Measurements from ENCODE around the gene DOHH. TPM values are rescaled to one million over a fixed set of nuclear protein-coding genes. Genes with fewer than 3 reads are reported as not detected.

DOHH gene
- total RNA-seq, 1 donor from 2014 or later = 19.4 TPM

DNA sequence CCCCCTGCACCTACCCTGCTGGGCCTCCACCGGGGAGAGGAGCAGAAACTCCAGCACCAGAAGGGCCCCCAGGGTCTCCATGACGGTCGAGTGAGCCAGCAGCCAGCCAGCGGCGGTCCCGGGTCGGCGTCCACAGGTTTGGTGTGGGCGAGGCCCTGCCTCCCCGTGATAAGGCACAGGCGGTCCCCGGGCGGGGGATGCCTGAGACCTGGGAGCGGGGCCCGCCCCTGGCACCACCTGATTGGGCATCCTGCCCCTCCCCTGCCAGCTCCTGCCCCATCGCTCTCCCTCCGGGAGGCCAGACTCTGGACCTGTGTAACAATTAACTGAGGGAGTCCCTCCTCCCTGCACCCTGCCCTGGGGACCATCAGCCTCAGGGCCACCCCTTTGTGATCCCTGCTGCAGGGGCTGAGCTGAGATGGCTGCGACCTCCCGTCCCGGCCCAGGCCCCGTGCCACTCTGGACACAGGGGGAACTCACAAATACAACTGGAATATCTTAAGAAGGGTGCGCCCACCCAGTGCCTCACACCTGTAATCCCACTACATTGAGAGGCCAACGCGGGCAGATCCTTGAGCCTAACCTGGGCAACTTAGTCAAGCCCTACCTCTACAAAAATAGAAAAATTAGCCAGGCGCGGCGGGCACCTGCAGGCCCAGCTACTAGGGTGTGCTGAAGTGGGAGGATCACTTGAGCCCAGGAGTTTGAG is 19.9 kb downstream of the DOHH start, which contains the start of gene SMIM24:
SMIM24 (minus strand) TSS at position 143 of the 709 bp plus-strand sequence; CDS start at position 81, 62 bp downstream.
- intact Hi-C loops (cut with micrococcal nuclease) = loop anchor here (10.0 kb wide), 1 partner anchor 836 kb away; no protein-coding TSS in a partner anchor

DNA sequence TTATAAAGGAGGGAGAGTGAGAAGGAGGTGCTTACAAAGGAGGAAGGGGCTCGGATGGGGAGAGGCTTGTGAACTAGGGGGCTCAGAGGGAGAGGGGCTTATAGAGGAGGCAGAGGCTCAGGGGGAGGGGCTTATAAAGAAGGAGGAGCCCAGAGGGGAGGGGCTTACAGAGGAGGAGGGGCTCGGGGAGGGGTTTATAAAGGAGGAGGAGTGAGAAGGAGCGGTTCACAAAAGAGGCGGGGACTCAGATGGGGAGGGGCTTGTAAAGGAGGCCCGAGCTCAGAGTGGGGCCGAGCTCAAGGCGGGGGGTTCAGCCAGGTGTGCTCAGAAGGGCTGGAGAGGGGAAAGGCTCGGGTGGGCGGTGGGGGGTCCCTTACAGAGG is 20.6 kb downstream of the DOHH start:
- intact Hi-C loops (cut with micrococcal nuclease) = loop anchor here (1.0 to 10.0 kb wide), 9 partner anchors 14 to 835 kb away; partner anchors contain the start of genes FZR1 and HMG20B

DNA sequence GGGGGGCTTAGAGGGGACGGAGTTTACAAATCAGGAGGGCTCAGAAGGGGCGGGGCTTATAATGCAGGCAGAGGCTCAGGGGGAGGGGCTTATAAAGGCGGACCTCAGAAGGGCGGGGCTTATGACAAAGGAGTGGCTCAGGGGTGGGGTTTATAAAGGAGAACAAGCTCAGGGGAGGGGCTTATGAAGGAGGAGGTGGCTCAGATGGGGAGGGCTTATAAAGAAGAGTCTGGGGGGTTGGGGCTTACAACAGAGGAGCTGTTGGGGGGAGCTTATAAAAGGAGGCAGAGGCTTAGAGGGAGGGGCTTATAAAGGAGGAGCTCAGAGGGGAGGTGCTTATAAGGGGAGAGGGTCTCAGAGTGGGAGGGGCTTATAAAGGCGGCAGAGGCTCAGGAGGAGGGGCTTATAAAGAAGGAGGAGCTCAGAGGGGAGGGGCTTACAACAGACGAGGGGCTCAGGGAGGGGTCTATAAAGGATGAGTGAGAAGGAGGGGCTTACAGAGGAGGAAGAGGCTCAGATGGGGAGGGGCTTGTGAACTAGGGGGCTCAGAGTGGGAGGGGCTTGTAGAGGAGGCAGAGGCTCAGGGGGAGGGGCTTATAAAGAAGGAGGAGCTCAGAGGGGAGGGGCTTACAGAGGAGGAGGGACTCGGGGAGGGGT is 21.2 kb downstream of the DOHH start:
- intact Hi-C loops (cut with micrococcal nuclease) = loop anchor here (1.0 to 5.0 kb wide), 8 partner anchors 15 to 203 kb away; partner anchors contain the start of genes FZR1 and HMG20B

DNA sequence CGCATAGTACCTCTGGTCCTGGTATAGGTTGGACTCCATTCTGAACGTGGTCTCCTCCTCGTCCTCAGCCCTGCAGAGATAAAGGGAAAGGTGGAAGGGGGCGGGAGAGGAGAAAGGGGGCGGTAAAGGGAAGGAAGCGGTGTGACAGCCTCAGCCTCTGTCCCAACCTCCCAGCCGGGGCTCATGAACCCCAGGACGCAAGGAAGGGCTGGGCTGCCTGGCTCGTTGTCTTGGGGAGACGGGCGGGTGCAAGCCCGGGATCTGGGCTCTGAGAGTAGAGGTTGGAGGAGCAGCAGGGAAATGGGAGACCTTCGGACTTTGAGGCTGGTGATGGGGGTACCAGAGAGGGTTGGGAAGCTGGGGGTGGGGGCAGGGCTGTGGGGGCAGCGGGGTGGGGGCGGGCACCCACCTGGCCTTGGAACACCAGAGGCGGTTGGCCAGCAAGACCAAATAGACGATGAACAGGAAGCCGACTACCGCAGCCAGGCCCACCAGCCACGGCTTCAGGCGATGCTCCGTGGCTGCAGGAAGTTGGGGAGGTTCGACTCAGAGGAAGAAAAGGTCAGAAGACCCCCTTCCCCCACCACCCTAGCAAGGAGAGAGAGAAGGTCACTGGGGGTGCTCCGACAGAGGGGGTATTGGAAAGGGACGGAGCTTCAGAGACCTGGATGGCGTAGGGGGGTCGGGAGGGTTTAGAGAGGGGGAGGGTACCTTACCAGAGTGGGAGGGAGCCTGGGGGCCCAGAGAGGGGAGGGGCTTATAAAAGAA is 21.9 kb downstream of the DOHH start:
- intact Hi-C loops (cut with micrococcal nuclease) = loop anchor here (1.0 to 5.0 kb wide), 8 partner anchors 16 to 202 kb away; partner anchors contain the start of genes FZR1 and HMG20B

DNA sequence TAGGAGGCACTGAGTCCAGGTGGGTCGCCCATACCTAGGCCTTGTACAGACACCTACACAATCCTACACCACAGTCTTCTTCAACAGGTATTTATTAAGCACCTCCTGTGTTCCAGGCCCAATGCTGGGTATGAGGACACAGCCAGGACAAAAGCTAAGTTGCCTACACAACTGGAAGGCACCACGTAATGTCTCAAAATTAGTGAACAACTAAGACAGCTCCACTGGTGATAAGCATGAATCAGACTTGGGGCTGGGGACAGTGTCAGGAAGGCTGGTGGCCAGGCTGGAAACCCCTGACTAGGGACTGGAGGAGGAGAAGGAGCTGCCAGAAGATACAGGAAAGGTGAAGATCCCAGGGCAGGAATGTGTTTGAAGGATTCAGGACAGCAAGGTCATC is 22.5 kb downstream of the DOHH start:
- intact Hi-C loops (cut with micrococcal nuclease) = loop anchor here (2.0 to 5.0 kb wide), 2 partner anchors 77 to 171 kb away; no protein-coding TSS in a partner anchor

DNA sequence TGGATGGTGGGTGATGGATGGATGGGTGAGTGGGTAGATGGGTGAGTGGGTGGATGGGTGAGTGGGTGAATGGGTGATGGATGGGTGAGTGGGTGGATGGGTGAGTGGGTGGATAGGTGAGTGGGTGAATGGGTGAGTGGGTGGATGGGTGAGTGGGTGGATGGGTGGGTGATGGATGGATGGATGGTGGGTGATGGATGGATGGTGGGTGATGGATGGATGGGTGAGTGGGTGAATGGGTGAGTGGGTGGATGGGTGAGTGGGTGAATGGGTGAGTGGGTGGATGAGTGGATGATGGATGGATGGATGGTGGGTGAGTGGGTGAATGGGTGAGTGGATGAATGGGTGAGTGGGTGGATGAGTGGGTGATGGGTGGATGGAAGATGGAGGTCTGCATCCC is 23.0 kb downstream of the DOHH start:
- intact Hi-C loops (cut with micrococcal nuclease) = loop anchor here (5.0 kb wide), 1 partner anchor 170 kb away; no protein-coding TSS in a partner anchor

DNA sequence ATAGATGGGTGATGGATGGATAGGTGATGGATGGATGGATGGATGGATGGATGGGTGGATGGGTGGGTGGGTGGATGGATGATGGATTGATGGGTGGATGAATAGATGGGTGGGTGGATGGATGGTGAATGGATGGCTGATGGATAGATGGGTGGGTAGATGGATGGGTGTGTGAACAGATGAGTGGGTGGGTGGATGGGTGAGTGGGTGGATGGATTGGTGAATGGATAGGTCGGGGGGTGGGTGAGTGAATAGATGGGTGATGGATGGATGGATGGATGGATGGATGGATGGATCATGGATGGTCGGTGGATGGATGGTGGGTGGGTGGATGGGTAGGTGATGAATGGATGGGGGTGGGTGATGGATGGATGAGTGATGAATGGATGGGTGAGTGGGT is 23.6 kb downstream of the DOHH start:
- intact Hi-C loops (cut with micrococcal nuclease) = loop anchor here (5.0 kb wide), 1 partner anchor 170 kb away; no protein-coding TSS in a partner anchor

DNA sequence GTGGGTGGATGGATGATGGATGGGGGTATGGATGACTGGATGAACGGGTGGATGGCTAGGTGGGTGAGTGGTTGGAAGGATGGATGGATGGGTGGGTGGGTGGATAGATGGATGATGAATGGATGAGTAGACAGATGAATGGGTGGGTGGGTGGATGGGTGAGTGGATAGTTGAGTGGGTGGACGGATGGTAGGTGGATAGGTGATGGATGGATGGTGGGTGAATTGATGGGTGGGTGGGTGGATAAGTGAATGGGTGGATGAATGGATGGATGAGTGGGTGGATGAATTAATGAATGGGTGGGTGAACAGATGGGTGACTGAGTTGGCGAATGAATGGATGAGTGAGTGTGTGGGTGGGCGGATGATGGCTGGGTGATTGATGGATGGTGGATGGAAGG is 25.0 kb downstream of the DOHH start:
- intact Hi-C loops (cut with micrococcal nuclease) = loop anchor here (5.0 kb wide), 1 partner anchor 168 kb away; no protein-coding TSS in a partner anchor

DNA sequence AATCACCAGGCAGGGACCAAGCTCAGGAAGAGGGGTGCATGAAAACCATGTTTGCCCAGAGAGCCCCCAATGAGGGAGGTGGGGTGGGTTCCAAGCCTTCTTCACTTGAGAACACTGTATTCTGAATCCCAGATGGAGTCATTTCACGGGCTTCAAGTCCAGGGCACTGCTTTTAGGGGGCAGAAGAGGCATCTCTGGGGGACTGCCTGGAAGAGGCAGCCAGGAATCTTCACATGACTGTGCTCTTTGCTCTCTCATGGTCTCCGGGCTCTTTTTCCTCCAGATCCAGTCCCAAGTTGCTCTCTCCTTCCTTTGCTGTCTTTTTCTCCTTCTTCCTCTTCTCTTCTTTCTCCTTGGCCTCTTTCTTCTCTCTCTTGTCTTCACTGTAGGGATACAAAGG is 25.9 kb downstream of the DOHH start:
- intact Hi-C loops (cut with micrococcal nuclease) = loop anchor here (5.0 kb wide), 1 partner anchor 167 kb away; no protein-coding TSS in a partner anchor

DNA sequence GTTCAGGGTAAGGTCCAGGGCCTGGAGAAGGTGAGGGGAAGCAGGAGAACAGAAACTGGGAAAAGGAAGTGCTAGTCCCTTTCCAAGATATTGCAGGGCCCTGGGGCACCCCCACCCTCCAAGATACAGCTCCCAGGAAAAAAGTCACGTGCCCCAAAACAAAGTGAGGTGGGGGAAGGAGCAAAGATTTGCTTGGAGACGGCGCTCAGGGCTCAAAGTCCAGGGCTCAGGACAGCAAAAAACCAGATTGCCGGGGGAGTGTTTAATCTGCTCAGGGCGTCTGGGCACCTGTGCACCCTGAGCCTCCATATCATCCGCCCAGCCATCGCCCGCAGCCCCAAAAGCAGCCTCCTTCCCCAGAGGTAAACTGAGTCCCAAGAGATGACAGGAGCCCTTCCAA is 26.5 kb downstream of the DOHH start:
- intact Hi-C loops (cut with micrococcal nuclease) = no loop called here

DNA sequence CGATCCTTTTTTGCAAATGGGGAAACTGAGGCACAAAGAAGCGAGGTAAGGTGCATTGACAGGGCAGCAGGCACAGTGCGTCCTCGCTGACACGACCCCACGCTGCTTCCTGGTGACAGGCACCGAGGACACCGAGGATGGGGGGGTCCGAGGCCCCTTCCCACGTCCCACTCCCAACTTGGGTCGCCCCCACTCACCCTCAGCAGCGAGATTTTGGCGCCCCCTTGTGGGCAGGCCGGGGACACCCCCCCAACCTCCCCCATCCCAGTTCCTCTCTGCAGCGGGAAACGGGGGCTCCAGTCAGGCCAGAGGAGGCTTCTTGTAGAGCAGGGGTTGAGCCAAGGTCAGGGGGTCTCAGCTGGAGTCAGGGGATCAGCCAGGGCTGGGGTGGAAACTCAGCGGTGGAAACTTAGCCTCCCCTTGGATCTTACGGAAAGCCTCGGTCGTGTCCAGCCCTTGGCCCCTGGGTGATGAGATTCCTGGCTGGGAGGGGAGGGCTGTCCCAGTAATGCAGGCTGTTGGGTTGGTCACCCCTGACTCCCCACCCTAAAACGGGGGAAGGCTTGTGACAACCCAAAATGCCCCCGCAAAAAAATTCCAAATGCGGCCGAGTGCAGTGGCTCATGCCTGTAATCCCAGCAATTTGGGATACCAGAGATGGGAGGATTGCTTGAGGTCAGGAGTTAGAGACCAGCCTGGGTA is 28.4 kb downstream of the DOHH start:
- intact Hi-C loops (cut with micrococcal nuclease) = no loop called here

DNA sequence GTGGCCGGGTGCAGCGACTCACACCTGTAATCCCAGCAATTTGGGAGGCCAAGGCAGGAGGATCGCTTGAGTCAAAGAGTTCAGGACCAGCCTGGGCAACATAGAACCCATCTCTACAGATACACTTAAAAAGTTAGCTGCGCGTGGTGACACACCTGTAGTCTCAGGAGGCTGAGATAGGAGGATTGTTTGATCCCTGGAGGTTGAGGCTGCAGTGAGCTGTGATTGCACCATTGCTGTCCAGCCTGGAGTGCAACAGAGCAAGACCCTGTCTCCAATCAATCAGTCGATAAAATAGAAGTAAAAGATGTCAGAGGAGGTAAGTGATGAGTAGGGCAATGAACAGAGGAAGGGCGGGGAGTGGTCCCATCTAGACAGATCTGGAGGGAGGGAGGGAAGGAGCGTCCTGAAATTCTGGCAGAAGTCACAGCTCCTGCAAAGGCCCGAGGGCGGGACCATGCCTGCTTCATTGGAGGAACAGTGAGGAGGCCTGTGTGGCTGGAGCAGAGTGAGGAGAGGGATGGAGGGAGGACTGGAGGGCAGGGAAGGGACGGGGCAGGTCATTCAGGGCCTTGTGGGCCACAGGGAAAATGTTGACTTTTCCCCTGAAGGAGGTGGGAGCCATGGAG is 29.9 kb downstream of the DOHH start:
- intact Hi-C loops (cut with micrococcal nuclease) = no loop called here

DNA sequence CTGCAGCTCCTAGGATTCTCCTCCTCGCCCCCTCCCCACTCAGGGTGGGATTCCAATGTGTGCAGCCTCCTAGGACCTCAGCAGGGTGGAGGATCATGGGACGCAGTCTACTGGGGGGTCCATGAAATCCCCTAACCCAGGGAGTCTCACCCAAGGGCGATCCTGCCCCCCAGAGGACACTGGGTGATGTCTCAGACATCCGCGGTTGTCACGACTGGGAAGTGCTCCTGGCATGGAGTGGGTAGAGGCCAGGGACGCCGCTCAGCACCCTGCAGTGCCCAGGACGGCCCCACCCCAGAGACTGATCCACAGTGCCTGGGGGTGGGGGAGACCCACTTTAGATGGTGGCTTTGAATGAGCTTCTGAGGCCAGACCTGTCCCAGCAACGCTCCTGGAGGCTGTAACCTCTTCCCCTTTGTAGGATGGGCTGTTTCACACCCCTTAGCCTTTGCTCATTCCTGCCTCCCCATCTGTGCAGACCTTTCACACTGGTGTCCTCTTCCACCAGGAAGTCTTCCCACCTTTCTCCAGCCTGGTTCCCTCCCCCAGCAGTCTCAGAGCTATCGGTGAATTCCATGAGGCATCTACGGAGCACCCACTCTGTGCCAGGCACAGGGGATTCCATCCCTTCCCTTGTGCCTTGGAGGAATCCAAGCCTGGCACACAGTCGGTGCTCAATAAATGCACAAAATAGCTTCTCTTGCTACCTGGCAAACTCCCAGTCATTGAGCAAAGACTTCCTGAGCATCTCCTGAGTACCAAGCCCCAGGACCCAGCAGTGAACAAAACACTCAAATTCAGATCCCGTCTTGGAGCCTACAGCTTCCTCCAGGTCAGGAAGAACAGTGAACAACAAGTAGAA is 30.6 kb downstream of the DOHH start:
- intact Hi-C loops (cut with micrococcal nuclease) = no loop called here

DNA sequence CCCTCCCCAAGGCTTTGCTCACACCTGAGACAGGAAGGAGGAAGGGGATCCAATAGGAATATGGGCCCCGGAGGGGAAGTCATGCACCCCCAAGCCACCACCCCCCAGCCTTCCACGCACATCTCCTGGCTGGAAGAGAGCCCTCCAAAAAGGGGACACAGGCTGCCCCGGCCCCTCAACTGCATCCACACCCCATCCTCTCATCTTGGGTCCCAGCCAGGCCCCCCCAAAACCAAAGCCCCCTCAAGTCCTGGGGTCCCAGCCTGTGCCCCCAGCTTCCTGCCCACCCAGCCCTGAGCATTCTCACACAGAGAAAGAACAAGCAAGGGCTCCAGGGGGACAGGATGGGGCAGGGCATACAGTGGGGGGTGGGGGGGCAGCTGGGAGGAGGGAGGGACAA is 32.3 kb downstream of the DOHH start:
- intact Hi-C loops (cut with micrococcal nuclease) = no loop called here

DNA sequence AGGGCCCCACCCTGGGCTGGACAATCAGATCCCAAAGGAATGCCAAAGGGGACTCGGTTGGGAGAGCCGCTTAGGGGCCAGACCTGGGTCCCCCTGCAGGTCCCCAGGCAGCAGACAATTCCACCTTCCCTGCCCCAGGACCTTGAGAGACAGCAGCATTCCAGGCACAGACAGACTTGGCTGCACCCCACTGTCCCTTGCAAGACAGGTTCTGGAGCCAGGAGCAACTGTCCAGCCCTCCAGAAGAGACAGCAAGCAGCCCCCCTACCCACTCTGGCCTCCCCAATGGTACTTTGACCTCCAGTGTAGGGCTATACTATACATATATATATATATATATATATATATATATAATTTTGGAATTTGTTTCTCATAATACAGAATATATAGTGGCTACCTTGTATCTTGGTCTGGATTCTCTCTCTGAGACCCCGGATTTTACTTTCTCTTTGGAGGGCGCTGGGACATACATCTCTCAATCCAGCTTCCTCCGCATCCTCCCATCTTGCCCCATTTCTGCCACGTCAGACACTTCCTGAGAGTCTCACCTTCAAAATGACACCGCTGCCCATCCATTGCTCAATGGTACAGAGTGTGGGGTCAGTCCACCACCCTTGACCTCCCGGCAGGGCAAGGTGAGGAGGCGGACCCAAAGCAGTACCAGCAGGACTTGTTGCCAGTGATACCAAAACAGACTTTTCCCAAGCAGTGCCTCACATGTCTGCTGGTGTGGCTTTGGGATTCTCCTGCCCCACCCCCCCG is 32.9 kb downstream of the DOHH start:
- intact Hi-C loops (cut with micrococcal nuclease) = no loop called here

DNA sequence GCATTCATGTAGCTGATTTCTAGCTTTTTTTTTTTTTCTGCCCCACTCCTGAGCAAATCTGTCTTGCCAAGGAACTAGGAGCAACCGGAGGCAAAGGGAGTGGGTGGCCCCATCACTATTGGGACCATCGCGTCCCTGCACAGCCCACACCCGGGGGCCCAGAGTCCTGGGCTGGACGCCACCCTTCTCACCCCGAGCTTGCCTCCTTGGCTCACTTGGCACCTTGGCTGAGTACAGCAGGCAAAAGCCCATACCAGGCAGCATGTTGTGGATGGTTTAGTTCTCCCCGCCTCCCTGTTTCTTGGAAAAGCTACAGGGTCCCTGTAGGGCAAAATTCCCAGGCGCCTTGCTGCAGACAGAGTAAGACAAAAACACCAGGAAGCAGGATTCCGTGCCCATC is 33.8 kb downstream of the DOHH start:
- intact Hi-C loops (cut with micrococcal nuclease) = no loop called here

DNA sequence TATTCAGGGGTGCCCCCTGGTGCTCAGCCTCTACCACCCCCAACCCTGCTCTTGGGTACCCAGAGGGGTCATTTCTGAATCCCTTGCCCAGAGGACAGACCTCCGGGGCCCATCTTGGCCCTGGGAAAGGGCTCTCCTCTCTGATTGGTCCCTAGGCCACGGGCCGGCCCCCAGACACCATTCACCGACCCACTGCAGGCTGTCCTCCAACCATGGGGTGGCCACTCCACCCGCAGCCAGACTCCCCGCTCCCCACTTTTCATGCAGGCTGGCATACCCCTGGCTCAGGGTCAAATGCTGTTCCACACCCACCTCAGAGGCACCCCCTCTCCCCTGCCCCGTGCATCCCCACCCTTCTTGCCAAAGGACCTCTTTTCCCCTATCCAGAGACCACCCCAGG is 34.9 kb downstream of the DOHH start:
- intact Hi-C loops (cut with micrococcal nuclease) = no loop called here

DNA sequence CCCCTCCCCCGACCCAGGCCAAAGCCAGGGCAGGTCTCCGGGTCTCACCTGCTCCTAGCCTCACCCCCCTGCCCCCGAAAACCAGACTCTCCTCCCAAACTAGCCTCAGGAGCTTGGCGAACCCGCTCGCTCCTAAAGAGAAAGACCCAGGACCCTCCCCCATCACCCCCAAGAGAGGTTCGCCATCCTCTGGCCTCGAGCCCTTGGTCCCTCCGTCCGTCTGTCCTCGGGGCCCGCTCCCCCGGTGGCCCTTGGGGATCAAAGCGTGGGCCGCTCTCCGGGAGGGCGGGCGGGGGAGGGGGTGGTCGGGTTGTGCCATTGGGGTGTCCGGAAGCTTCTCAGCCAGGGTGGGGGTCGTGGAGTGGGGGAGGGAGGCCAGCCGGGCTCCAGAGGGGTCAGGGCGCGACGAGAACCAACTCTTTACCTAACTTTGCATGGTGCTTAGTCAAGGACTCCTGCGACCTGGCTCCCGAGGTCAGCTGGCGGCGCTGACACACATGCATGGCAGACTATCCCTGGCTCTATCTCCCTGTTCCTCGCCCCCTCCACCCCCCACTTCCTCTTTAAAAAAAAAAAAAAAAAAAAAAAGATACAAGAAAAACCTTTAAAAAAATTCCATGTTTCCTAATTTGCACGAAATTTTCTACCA is 35.8 kb downstream of the DOHH start:
- intact Hi-C loops (cut with micrococcal nuclease) = no loop called here

Data from T-helper 1 cell treated with Interleukin-12 subunit alpha and Interleukin-12 subunit beta and Interleukin-4 antibody, amounts not matched to agents 30 ng/mL and 1 ng/mL, for 36 hours (primary cell).